DND-41 (cell line): Measurements from ENCODE around the gene STEAP3.

ENCODE experiments used
- ATAC-seq: fragments of 200-7000 bp; cut with Tn5 transposase; 3 replicates; pipeline ENCODE4 v1.9.1; 2021; ENCODE audit warnings: low read depth; ENCODE audit not compliant: insufficient read depth
- DNase-seq: peaks from one replicate; pipeline ENCODE4 v3.0.0-alpha.2; 2020
- H2AFZ ChIP-seq: 2 replicates; pipeline ENCODE4 v1.6.0; 2012; ENCODE audit warnings: low read depth, low read length
- H3K27ac ChIP-seq: 2 replicates; pipeline ENCODE4 v1.5.1; 2012; ENCODE audit warnings: low read length, inconsistent platforms
- H3K27me3 ChIP-seq: fragments of 200-600 bp; sonication (generic); 2 replicates; pipeline ENCODE4 v1.6.0; 2012; ENCODE audit warnings: low read length, mild to moderate bottlenecking, inconsistent platforms; ENCODE audit not compliant: insufficient read depth, poor library complexity
- H3K36me3 ChIP-seq: 2 replicates; pipeline ENCODE4 v1.5.1; 2012; ENCODE audit warnings: low read length, inconsistent platforms; ENCODE audit not compliant: insufficient read depth
- H3K4me1 ChIP-seq: 2 replicates; pipeline ENCODE4 v1.5.1; 2012; ENCODE audit warnings: mild to moderate bottlenecking, low read length; ENCODE audit not compliant: insufficient read depth
- H3K4me2 ChIP-seq: 2 replicates; pipeline ENCODE4 v1.6.0; 2012; ENCODE audit warnings: mild to moderate bottlenecking, moderate library complexity, low read length, inconsistent platforms; ENCODE audit not compliant: insufficient read depth
- H3K4me3 ChIP-seq, 2 experiments: fragments of 200-600 bp in 1 of 2; shearing (Covaris generic) in 1 of 2; 2 replicates each; pipeline ENCODE4 v1.5.1; 2012 to 2016; ENCODE audit warnings: inconsistent platforms in 2 of 2, low read length in 2 of 2, mild to moderate bottlenecking in 2 of 2, low read depth in 1 of 2, moderate library complexity in 1 of 2
- H3K79me2 ChIP-seq: 2 replicates; pipeline ENCODE4 v1.6.0; 2012; ENCODE audit warnings: low read length, inconsistent platforms; ENCODE audit not compliant: insufficient read depth
- H3K9ac ChIP-seq: 2 replicates; pipeline ENCODE4 v1.6.0; 2012; ENCODE audit warnings: low read depth, mild to moderate bottlenecking, inconsistent platforms, low read length, moderate library complexity
- H3K9me3 ChIP-seq: 2 replicates; pipeline ENCODE4 v1.5.1; 2012; ENCODE audit warnings: low read length, moderate library complexity, mild to moderate bottlenecking, inconsistent platforms; ENCODE audit not compliant: insufficient read depth, severe bottlenecking
- H4K20me1 ChIP-seq: 2 replicates; pipeline ENCODE4 v1.6.0; 2012; ENCODE audit warnings: low read length; ENCODE audit not compliant: insufficient read depth
- CTCF ChIP-seq: IDR thresholded peaks from 2 replicates; pipeline ENCODE4 v1.5.1; 2012; ENCODE audit warnings: borderline replicate concordance, low read length, moderate library complexity, mild to moderate bottlenecking; ENCODE audit not compliant: poor library complexity, severe bottlenecking; ENCODE audit errors: extremely low read depth
- EZH2 ChIP-seq: IDR thresholded peaks from 3 replicates; pipeline ENCODE4 v1.6.1; 2012; ENCODE audit warnings: borderline replicate concordance, low read depth, mild to moderate bottlenecking, moderate library complexity, low read length, inconsistent platforms; ENCODE audit not compliant: severe bottlenecking

The STEAP3 gene

GRCh38 chr2:119221609-119222008, 2.0 kb upstream of the STEAP3 start:
- DNase-seq = no peak
- no peak overlapping the region for H3K9ac ChIP-seq
- no peak for ATAC-seq
- no peaks in the 10 kb centered on the region for H3K36me3 ChIP-seq
- no peak overlapping the region for H3K27ac ChIP-seq
- H3K4me3 ChIP-seq = no peak overlapping the region
- H2AFZ ChIP-seq = no peak overlapping the region
- H3K4me1 ChIP-seq = no peaks in the 10 kb centered on the region
- H3K79me2 ChIP-seq = no peaks in the 10 kb centered on the region
- TF ChIP-seq EZH2 (no peak), CTCF (no peak)
- H4K20me1 ChIP-seq = no peaks in the 10 kb centered on the region
- no peak overlapping the region for H3K4me2 ChIP-seq
- H3K9me3 ChIP-seq = no peaks in the 10 kb centered on the region
- H3K27me3 ChIP-seq = no peaks in the 10 kb centered on the region

GRCh38 chr2:119222213-119222612, 1.4 kb upstream of the STEAP3 start:
- no peak overlapping the region for H3K4me2 ChIP-seq
- H3K4me1 ChIP-seq = no peaks in the 10 kb centered on the region
- ATAC-seq (no peak), DNase-seq (no peak)
- no peak overlapping the region for H3K27ac ChIP-seq
- no peak overlapping the region for H3K9ac ChIP-seq
- TF ChIP-seq EZH2 = no peak
- no peaks in the 10 kb centered on the region for H3K36me3 ChIP-seq
- H3K79me2 ChIP-seq = no peaks in the 10 kb centered on the region
- H3K9me3 ChIP-seq = no peaks in the 10 kb centered on the region
- no peak overlapping the region for H3K4me3 ChIP-seq
- no peaks in the 10 kb centered on the region for H4K20me1 ChIP-seq
- no peaks in the 10 kb centered on the region for H3K27me3 ChIP-seq
- no peak overlapping the region for H2AFZ ChIP-seq

- Histone ChIP-seq H4K20me1 (no peaks in the 10 kb centered on the region), H3K27me3 (no peaks in the 10 kb centered on the region), H3K9ac (no peak overlapping the region), H3K27ac (no peak overlapping the region), H3K4me2 (no peak overlapping the region), H3K4me1 (no peaks in the 10 kb centered on the region), H3K36me3 (no peaks in the 10 kb centered on the region), H3K9me3 (no peaks in the 10 kb centered on the region), H2AFZ (no peak overlapping the region), H3K4me3 (no peak overlapping the region), H3K79me2 (no peaks in the 10 kb centered on the region)
- DNase-seq (no peak), ATAC-seq (no peak)
- TF ChIP-seq CTCF (no peak), EZH2 (no peak)
These were observed 642 bp upstream of the STEAP3 start for GRCh38 chr2:119222863-119223520.

- Histone ChIP-seq H3K27ac (no peak overlapping the region), H3K79me2 (no peaks in the 10 kb centered on the region), H2AFZ (no peak overlapping the region), H3K4me1 (no peaks in the 10 kb centered on the region), H3K4me3 (no peak overlapping the region), H3K9me3 (no peaks in the 10 kb centered on the region), H3K4me2 (no peak overlapping the region), H3K27me3 (no peaks in the 10 kb centered on the region), H4K20me1 (no peaks in the 10 kb centered on the region; the same call in 1 of the 2 replicates), H3K36me3 (no peaks in the 10 kb centered on the region), H3K9ac (no peak overlapping the region)
- TF ChIP-seq EZH2 (no peak), CTCF (no peak)
- ATAC-seq (no peak), DNase-seq (no peak)
These were observed 914 bp downstream of the STEAP3 start for GRCh38 chr2:119224391-119225104.
